SK-N-SH (cell line): ENCODE results near the gene MUC5AC. TPM values are rescaled to one million over a fixed set of nuclear protein-coding genes. Genes with fewer than 3 reads are reported as not detected.

Experiments
- CTCF ChIA-PET: fragments of 300-600, 350-600 bp; formaldehyde crosslinking; extraction: SDS; loops from one replicate; lab custom pipeline; 2021; lab: Yijun Ruan, JAX
- POLR2A ChIA-PET: fragments of 350-600 bp; sonication (Branson Sonifier 250); formaldehyde crosslinking; extraction: SDS; loops from one replicate; lab custom pipeline; 2020; ENCODE audit warnings: antibody characterized with exemption, inconsistent platforms; lab: Yijun Ruan, JAX
- DNase-seq: peaks from one replicate; pipeline ENCODE4 v3.0.0; 2012
- H2AFZ ChIP-seq: fragments of 200-600 bp; sonication (generic); 2 replicates; pipeline ENCODE4 v1.8.1; 2016; ENCODE audit warnings: antibody characterized with exemption, mild to moderate bottlenecking, low read depth
- H3F3A ChIP-seq: fragments of 200-600 bp; sonication (generic); replicated peaks from 2 replicates; pipeline ENCODE3; 2016; ENCODE audit warnings: antibody characterized with exemption, mild to moderate bottlenecking; ENCODE audit not compliant: insufficient read depth
- H3K27ac ChIP-seq, 2 experiments: fragments of 200-500 bp in 1 of 2; fragments of 200-600 bp in 1 of 2; sonication (Bioruptor generic) in 1 of 2; sonication (generic), shearing (Covaris generic) in 1 of 2; 2 replicates each; pipeline versions ENCODE4 v1.5.1 to v1.6.1; 2014 to 2016; ENCODE audit warnings: low read depth in 2 of 2, inconsistent platforms in 1 of 2, low read length in 1 of 2, mild to moderate bottlenecking in 1 of 2, mixed read lengths in 1 of 2
- H3K27me3 ChIP-seq: fragments of 200-600 bp; sonication (generic), shearing (Covaris generic); 2 replicates; pipeline ENCODE4 v1.6.1; 2016; ENCODE audit warnings: mixed run types; ENCODE audit not compliant: insufficient read depth
- H3K36me3 ChIP-seq, 2 experiments: fragments of 200-500 bp in 1 of 2; fragments of 200-600 bp in 1 of 2; sonication (Bioruptor generic) in 1 of 2; sonication (generic) in 1 of 2; replicated peaks in 1 of 2; 2 replicates each; pipeline versions ENCODE3 to v1.5.1; 2014 to 2016; ENCODE audit warnings: low read length in 1 of 2, mild to moderate bottlenecking in 1 of 2; ENCODE audit not compliant: insufficient read depth in 2 of 2, control insufficient read depth in 1 of 2
- H3K4me1 ChIP-seq, 2 experiments: fragments of 200-500 bp in 1 of 2; fragments of 200-600 bp in 1 of 2; sonication (Bioruptor generic) in 1 of 2; sonication (generic), shearing (Covaris generic) in 1 of 2; 2 replicates each; pipeline versions ENCODE4 v1.5.1 to v1.6.1; 2014 to 2016; ENCODE audit warnings: low read depth in 1 of 2, low read length in 1 of 2, mixed run types in 1 of 2; ENCODE audit not compliant: insufficient read depth in 2 of 2, control insufficient read depth in 1 of 2
- H3K4me2 ChIP-seq: fragments of 200-600 bp; sonication (generic), shearing (Covaris generic); 2 replicates; pipeline ENCODE4 v1.6.1; 2017; ENCODE audit warnings: mixed run types
- H3K4me3 ChIP-seq, 2 experiments: fragments of 200-500 bp in 1 of 2; fragments of 200-600 bp in 1 of 2; sonication (Bioruptor generic) in 1 of 2; sonication (generic), shearing (Covaris generic) in 1 of 2; 2 replicates each; pipeline versions ENCODE4 v1.5.1 to v1.8.1; 2014 to 2016; ENCODE audit warnings: low read depth in 2 of 2, inconsistent platforms in 1 of 2, low read length in 1 of 2, mild to moderate bottlenecking in 1 of 2, mixed read lengths in 1 of 2, moderate library complexity in 1 of 2
- H3K79me2 ChIP-seq: fragments of 200-600 bp; sonication (generic); 2 replicates; pipeline ENCODE4 v1.8.1; 2017; ENCODE audit warnings: mild to moderate bottlenecking; ENCODE audit not compliant: insufficient read depth
- H3K9ac ChIP-seq: fragments of 200-600 bp; sonication (generic); 2 replicates; pipeline ENCODE4 v1.6.1; 2017; ENCODE audit warnings: mixed run types
- H3K9me2 ChIP-seq: fragments of 200-600 bp; sonication (generic); 2 replicates; pipeline ENCODE4 v1.6.1; 2017; ENCODE audit warnings: mixed run types
- H3K9me3 ChIP-seq: fragments of 200-600 bp; sonication (generic); 2 replicates; pipeline ENCODE4 v1.6.1; 2017; ENCODE audit warnings: mixed run types, mild to moderate bottlenecking, moderate library complexity
- H4K20me1 ChIP-seq: fragments of 200-600 bp; sonication (generic); 2 replicates; pipeline ENCODE4 v1.6.1; 2017; ENCODE audit warnings: mild to moderate bottlenecking, mixed run types; ENCODE audit not compliant: insufficient read depth
- CHD2 ChIP-seq: fragments of 150-350 bp; IDR thresholded peaks from 2 replicates; pipeline ENCODE4 v1.6.1; 2018; ENCODE audit warnings: low read length; ENCODE audit not compliant: partially characterized antibody
- CTCF ChIP-seq: fragments of 200-600 bp; sonication (generic); IDR thresholded peaks from 2 replicates; pipeline ENCODE4 v1.6.1; 2017; ENCODE audit warnings: antibody characterized with exemption, mild to moderate bottlenecking, moderate library complexity
- ELF1 ChIP-seq: IDR thresholded peaks from 2 replicates; pipeline ENCODE4 v1.4.0; 2012
- GATA2 ChIP-seq: sonication (generic); formaldehyde crosslinking; IDR thresholded peaks from 2 replicates; pipeline ENCODE4 v1.5.0; 2020; ENCODE audit warnings: mild to moderate bottlenecking, missing genetic modification reagents
- IRF3 ChIP-seq: fragments of 150-350 bp; IDR thresholded peaks from 2 replicates; pipeline ENCODE4 v1.6.1; 2016; ENCODE audit warnings: mild to moderate bottlenecking, low read depth, low read length
- JUND ChIP-seq: IDR thresholded peaks from 2 replicates; pipeline ENCODE4 v1.4.0; 2012
- NRF1 ChIP-seq: IDR thresholded peaks from 2 replicates; pipeline ENCODE4 v1.6.1; 2012; ENCODE audit warnings: low read depth, mild to moderate bottlenecking, low read length
- PBX3 ChIP-seq: IDR thresholded peaks from 2 replicates; pipeline ENCODE4; 2012
- RFX5 ChIP-seq: IDR thresholded peaks from 2 replicates; pipeline ENCODE4 v1.6.1; 2012; ENCODE audit warnings: mild to moderate bottlenecking, improper control_type of control experiment, low read length
- TAF1 ChIP-seq: IDR thresholded peaks from 2 replicates; pipeline ENCODE4 v1.6.1; 2012; ENCODE audit warnings: low read depth, mild to moderate bottlenecking, low read length, moderate library complexity, borderline replicate concordance
- TCF12 ChIP-seq: IDR thresholded peaks from 2 replicates; pipeline ENCODE4 v1.4.0; 2012
- TEAD4 ChIP-seq: IDR thresholded peaks from 2 replicates; pipeline ENCODE4 v1.4.0; 2012; ENCODE audit warnings: mild to moderate bottlenecking, borderline replicate concordance; ENCODE audit not compliant: insufficient read depth
- ZBTB33 ChIP-seq: IDR thresholded peaks from 2 replicates; pipeline ENCODE4 v1.4.0; 2012; ENCODE audit warnings: low read depth, borderline replicate concordance
- WGBS: methylation state at CpG from one replicate; pipeline ENCODE4 v1.1.6; 2017; ENCODE audit warnings: low lambda C conversion rate; 5-methylcytosine and 5-hydroxymethylcytosine counted together
- polyA plus RNA-seq, 3 experiments: library from polyadenylated mRNA; depleted of rRNA; stranded (reverse); fragments of >200 nt; gene quantifications; 2 replicates each; pipeline ENCODE4 v1.2.3, GENCODE V29; 2012

MUC5AC gene
- polyA plus RNA-seq, 1 of the 3 experiments (the other 2 are of a cell fraction): not detected

- peak; percentile 16 for DNase-seq
- no peaks in the 10 kb centered on the region for H3K79me2 ChIP-seq
- H4K20me1 ChIP-seq: no peaks in the 10 kb centered on the region
- H3K36me3 ChIP-seq: no peaks in the 10 kb centered on the region
- H3K9me2 ChIP-seq: no peaks in the 10 kb centered on the region
- no peaks in the 10 kb centered on the region for H3F3A ChIP-seq
- WGBS: 72% methylated on average over 14 of the region's 30 CpGs
- H3K4me1 ChIP-seq: no peaks in the 10 kb centered on the region
- H3K9ac ChIP-seq: no peak overlapping the region
- no peak overlapping the region for H2AFZ ChIP-seq
- H3K27me3 ChIP-seq: no peaks in the 10 kb centered on the region
- H3K4me2 ChIP-seq: no peak overlapping the region
- TF ChIP-seq TAF1: no peak
- CTCF ChIA-PET: interaction anchor here (0.9 kb wide), 1 partner anchor 76 kb away, joined by 3 read pairs; no protein-coding TSS in a partner anchor
- no peak overlapping the region for H3K27ac ChIP-seq
- H3K4me3 ChIP-seq: no peak overlapping the region
- H3K9me3 ChIP-seq: no peaks in the 10 kb centered on the region
- POLR2A ChIA-PET: no interaction called here
These were observed 30.7 kb upstream of the MUC5AC start for GRCh38 chr11:1126935-1127663.

GRCh38 chr11:1127664-1128162 lies 30.0 kb upstream of the MUC5AC start:
- no peaks in the 10 kb centered on the region for H3K27me3 ChIP-seq
- H3F3A ChIP-seq: no peaks in the 10 kb centered on the region
- no peaks in the 10 kb centered on the region for H3K9me2 ChIP-seq
- CTCF ChIA-PET: no interaction called here
- no peak overlapping the region for H2AFZ ChIP-seq
- TF ChIP-seq GATA2 (CRISPR knock-in tag): no peak
- H3K4me3 ChIP-seq: no peak overlapping the region
- no peak overlapping the region for H3K4me2 ChIP-seq
- 49% methylated on average over 9 of the region's 14 CpGs for WGBS
- H3K9ac ChIP-seq: no peak overlapping the region
- H3K27ac ChIP-seq: no peak overlapping the region
- H3K36me3 ChIP-seq: no peaks in the 10 kb centered on the region
- POLR2A ChIA-PET: no interaction called here
- H3K79me2 ChIP-seq: no peaks in the 10 kb centered on the region
- no peaks in the 10 kb centered on the region for H3K4me1 ChIP-seq
- H3K9me3 ChIP-seq: no peaks in the 10 kb centered on the region
- DNase-seq: peak; percentile 13
- H4K20me1 ChIP-seq: no peaks in the 10 kb centered on the region

GRCh38 chr11:1128311-1129142 lies 29.2 kb upstream of the MUC5AC start:
- no peak overlapping the region for H3K27ac ChIP-seq
- no peak overlapping the region for H2AFZ ChIP-seq
- ChIA-PET POLR2A (no interaction called here), CTCF (no interaction called here)
- H3K9ac ChIP-seq: no peak overlapping the region
- H3K9me3 ChIP-seq: no peaks in the 10 kb centered on the region
- no peak overlapping the region for H3K4me2 ChIP-seq
- H4K20me1 ChIP-seq: no peaks in the 10 kb centered on the region
- H3F3A ChIP-seq: no peaks in the 10 kb centered on the region
- H3K36me3 ChIP-seq: no peaks in the 10 kb centered on the region
- WGBS: 37% methylated on average over 11 of the region's 33 CpGs
- no peak overlapping the region for H3K4me3 ChIP-seq
- no peaks in the 10 kb centered on the region for H3K27me3 ChIP-seq
- no peaks in the 10 kb centered on the region for H3K79me2 ChIP-seq
- peak; percentile 23 for DNase-seq
- no peaks in the 10 kb centered on the region for H3K9me2 ChIP-seq
- no peaks in the 10 kb centered on the region for H3K4me1 ChIP-seq
- TF ChIP-seq IRF3 (no peak), ZBTB33 (no peak), TEAD4 (no peak), PBX3 (no peak), RFX5 (no peak), ELF1 (no peak), CHD2 (no peak), TCF12 (no peak), NRF1 (no peak), CTCF (no peak), GATA2 (CRISPR knock-in tag) (no peak), JUND (no peak)
